HEK293 (cell line): ENCODE data around the gene SH3PXD2B.

Experiments
- BCL6B ChIP-seq: fragments of 450-650 bp; formaldehyde crosslinking; IDR thresholded peaks from 2 replicates; pipeline ENCODE4 v1.5.1; 2017; ENCODE audit warnings: missing biosample characterization, missing genetic modification characterization
- CTCF ChIP-seq: fragments of 450-650 bp; formaldehyde crosslinking; IDR thresholded peaks from 2 replicates; pipeline ENCODE4 v1.5.1; 2016; ENCODE audit warnings: missing biosample characterization, missing genetic modification characterization
- MZF1 ChIP-seq: fragments of 450-650 bp; formaldehyde crosslinking; IDR thresholded peaks from 2 replicates; pipeline ENCODE4 v1.5.1; 2017; ENCODE audit warnings: missing biosample characterization, missing genetic modification characterization, borderline replicate concordance
- PRDM10 ChIP-seq: fragments of 450-650 bp; formaldehyde crosslinking; IDR thresholded peaks from 2 replicates; pipeline ENCODE4 v1.5.1; 2016; ENCODE audit warnings: missing biosample characterization, missing genetic modification characterization
- REST ChIP-seq: fragments of 450-650 bp; formaldehyde crosslinking; IDR thresholded peaks from 2 replicates; pipeline ENCODE4 v1.5.1; 2016; ENCODE audit warnings: missing biosample characterization, missing genetic modification characterization
- SALL2 ChIP-seq: fragments of 450-650 bp; formaldehyde crosslinking; IDR thresholded peaks from 2 replicates; pipeline ENCODE4 v1.5.0; 2017; ENCODE audit warnings: missing biosample characterization, mild to moderate bottlenecking, missing genetic modification characterization, borderline replicate concordance
- ZNF324 ChIP-seq: fragments of 450-650 bp; formaldehyde crosslinking; IDR thresholded peaks from 2 replicates; pipeline ENCODE4 v1.5.1; 2016; ENCODE audit warnings: missing biosample characterization, missing genetic modification characterization
- ZNF350 ChIP-seq: fragments of 450-650 bp; formaldehyde crosslinking; IDR thresholded peaks from 2 replicates; pipeline ENCODE4 v1.5.0; 2017; ENCODE audit warnings: missing biosample characterization, mild to moderate bottlenecking, missing genetic modification characterization

- TF ChIP-seq ZNF324 (tag by site-specific recombination) (no peak), CTCF (tag by site-specific recombination) (no peak), REST (tag by site-specific recombination) (no peak), ZNF350 (no peak), PRDM10 (no peak), SALL2 (tag by site-specific recombination) (no peak), MZF1 (tag by site-specific recombination) (no peak), BCL6B (no peak)
Observed at GRCh38 chr5:172487671-172488070, 33.3 kb upstream of the SH3PXD2B start.
